Vagina (tissue), 2 donors: ENCODE data around the gene PTPN14.

ENCODE experiments used
- POLR2A ChIP-seq, 2 donors: fragments of 450-650 bp; IDR thresholded peaks; one replicate each; pipeline ENCODE4 v1.6.1; 2017; ENCODE audit warnings: antibody characterized with exemption in 2 of 2, mild to moderate bottlenecking in 2 of 2, moderate library complexity in 2 of 2
- POLR2AphosphoS5 ChIP-seq, 2 donors: sonication (generic); formaldehyde crosslinking; IDR thresholded peaks; one replicate each; pipeline ENCODE4 v1.9.0; 2017; ENCODE audit warnings: antibody characterized with exemption in 2 of 2, mild to moderate bottlenecking in 2 of 2, low read depth in 1 of 2; ENCODE audit not compliant: insufficient read depth in 1 of 2
- TF ChIP-seq, protein P1 (sequence below), 3 experiments: fragments of 450-650 bp in 2 of 3; fragments of 200-600 bp in 1 of 3; sonication (generic) in 1 of 3; IDR thresholded peaks; one replicate each; pipeline ENCODE4 v1.5.1; 2017 to 2019; ENCODE audit warnings: antibody characterized with exemption in 3 of 3, mild to moderate bottlenecking in 2 of 3, moderate library complexity in 2 of 3

DNA sequence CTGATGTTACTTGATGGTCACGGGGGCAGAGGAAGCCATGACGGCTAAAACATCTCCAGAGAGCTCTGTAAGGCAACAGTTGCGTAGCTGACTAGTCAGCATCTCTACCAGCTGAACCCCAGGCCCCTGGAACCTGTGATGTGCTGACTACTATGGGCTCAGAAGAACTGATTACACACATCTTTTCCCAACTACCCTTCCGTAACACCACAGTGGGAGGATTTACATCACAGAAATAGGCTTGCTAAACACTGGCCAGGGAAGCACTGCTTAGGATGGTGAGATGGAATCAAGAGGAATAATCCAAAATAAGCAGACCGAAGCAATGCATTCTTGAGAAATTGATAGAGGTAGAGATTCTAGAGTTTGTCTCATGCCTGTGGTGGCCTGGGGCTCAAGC, 148.0 kb downstream of the PTPN14 start:
- TF ChIP-seq, protein P1, sequence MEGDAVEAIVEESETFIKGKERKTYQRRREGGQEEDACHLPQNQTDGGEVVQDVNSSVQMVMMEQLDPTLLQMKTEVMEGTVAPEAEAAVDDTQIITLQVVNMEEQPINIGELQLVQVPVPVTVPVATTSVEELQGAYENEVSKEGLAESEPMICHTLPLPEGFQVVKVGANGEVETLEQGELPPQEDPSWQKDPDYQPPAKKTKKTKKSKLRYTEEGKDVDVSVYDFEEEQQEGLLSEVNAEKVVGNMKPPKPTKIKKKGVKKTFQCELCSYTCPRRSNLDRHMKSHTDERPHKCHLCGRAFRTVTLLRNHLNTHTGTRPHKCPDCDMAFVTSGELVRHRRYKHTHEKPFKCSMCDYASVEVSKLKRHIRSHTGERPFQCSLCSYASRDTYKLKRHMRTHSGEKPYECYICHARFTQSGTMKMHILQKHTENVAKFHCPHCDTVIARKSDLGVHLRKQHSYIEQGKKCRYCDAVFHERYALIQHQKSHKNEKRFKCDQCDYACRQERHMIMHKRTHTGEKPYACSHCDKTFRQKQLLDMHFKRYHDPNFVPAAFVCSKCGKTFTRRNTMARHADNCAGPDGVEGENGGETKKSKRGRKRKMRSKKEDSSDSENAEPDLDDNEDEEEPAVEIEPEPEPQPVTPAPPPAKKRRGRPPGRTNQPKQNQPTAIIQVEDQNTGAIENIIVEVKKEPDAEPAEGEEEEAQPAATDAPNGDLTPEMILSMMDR (IDR thresholded peaks at IDR 0.05), result no peak
- TF ChIP-seq POLR2A (IDR thresholded peaks at IDR 0.05) (no peak), POLR2AphosphoS5 (IDR thresholded peaks at IDR 0.05; ENCODE audit: insufficient read depth in 1 of 2, low read depth in 1 of 2) (no peak)
